HTR-8/SVneo (cell line): ENCODE data around the gene CANT1.
A peak's percentile ranks its signal among the peaks of the same experiment; 100 is the strongest.

ENCODE experiments used
- DNase-seq: peaks from one replicate; pipeline ENCODE4 v3.0.0; 2011; ENCODE audit warnings: low spot score, mixed read lengths; ENCODE audit not compliant: insufficient read length
- FAIRE-seq: peaks from 2 replicates; lab custom pipeline; 2011; peaks lifted over from hg19 to GRCh38; lab: Jason Lieb, UNC

Gene CANT1

GRCh38 chr17:79009397-79010303 lies at the start of gene CANT1:
Gene CANT1, minus strand, starts transcription at chr17:79009764. Its CDS starts 12,142 bp downstream, at chr17:78997622.
- peak; percentile 69 for FAIRE-seq
- peak; percentile 90 for DNase-seq

GRCh38 chr17:79057737-79058385 lies 48.3 kb upstream of the CANT1 start:
- DNase-seq: no peak
- FAIRE-seq: no peak

GRCh38 chr17:79055197-79055596 lies 45.6 kb upstream of the CANT1 start:
- FAIRE-seq (no peak), DNase-seq (no peak)

GRCh38 chr17:79054200-79054960 lies 44.8 kb upstream of the CANT1 start:
- FAIRE-seq (no peak), DNase-seq (no peak)

- no peak for FAIRE-seq
- no peak for DNase-seq
These were observed 43.8 kb upstream of the CANT1 start for GRCh38 chr17:79053251-79053925.

GRCh38 chr17:79052131-79052530 lies 42.6 kb upstream of the CANT1 start:
- no peak for DNase-seq
- no peak for FAIRE-seq

GRCh38 chr17:79051306-79051705 lies 41.7 kb upstream of the CANT1 start:
- no peak for FAIRE-seq
- DNase-seq: no peak

GRCh38 chr17:79050551-79050950 lies 41.0 kb upstream of the CANT1 start:
- DNase-seq (no peak), FAIRE-seq (no peak)

GRCh38 chr17:79049821-79050220 lies 40.3 kb upstream of the CANT1 start:
- no peak for FAIRE-seq
- no peak for DNase-seq

- no peak for FAIRE-seq
- no peak for DNase-seq
These were observed 39.5 kb upstream of the CANT1 start for GRCh38 chr17:79048826-79049755.

GRCh38 chr17:79047923-79048825 lies 38.6 kb upstream of the CANT1 start:
- no peak for DNase-seq
- no peak for FAIRE-seq

GRCh38 chr17:79047291-79047920 lies 37.8 kb upstream of the CANT1 start:
- no peak for DNase-seq
- no peak for FAIRE-seq

GRCh38 chr17:79046916-79047280 lies 37.3 kb upstream of the CANT1 start:
- DNase-seq (no peak), FAIRE-seq (no peak)

GRCh38 chr17:79046197-79046915 lies 36.8 kb upstream of the CANT1 start:
- DNase-seq: no peak
- FAIRE-seq: no peak

- FAIRE-seq (peak; percentile 82), DNase-seq (peak; percentile 75)
These were observed 36.3 kb upstream of the CANT1 start for GRCh38 chr17:79045842-79046196.

GRCh38 chr17:79045001-79045729 lies 35.6 kb upstream of the CANT1 start:
- FAIRE-seq: no peak
- no peak for DNase-seq

- DNase-seq: no peak
- no peak for FAIRE-seq
These were observed 34.9 kb upstream of the CANT1 start for GRCh38 chr17:79044462-79044861.
